Transverse colon (tissue), 3 donors: ENCODE measurements around the gene NECAB2.

Source experiments
- EP300 ChIP-seq: sonication (generic); formaldehyde crosslinking; IDR thresholded peaks from one replicate; pipeline ENCODE4 v1.6.1; 2017; ENCODE audit warnings: antibody characterized with exemption, low read depth
- POLR2A ChIP-seq: fragments of 450-650 bp; IDR thresholded peaks from one replicate; pipeline ENCODE4 v1.6.1; 2016; ENCODE audit warnings: antibody characterized with exemption, mild to moderate bottlenecking, moderate library complexity
- TF ChIP-seq, protein P1 (sequence below), 5 experiments: fragments of 200-600 bp in 3 of 5; fragments of 450-650 bp in 2 of 5; sonication (generic) in 3 of 5; IDR thresholded peaks; 1 replicate in 2 of 5; 2 replicates in 3 of 5; pipeline ENCODE4 v1.5.1; 2016 to 2017; ENCODE audit warnings: antibody characterized with exemption in 5 of 5, inconsistent platforms in 3 of 5, mild to moderate bottlenecking in 2 of 5, moderate library complexity in 1 of 5

DNA sequence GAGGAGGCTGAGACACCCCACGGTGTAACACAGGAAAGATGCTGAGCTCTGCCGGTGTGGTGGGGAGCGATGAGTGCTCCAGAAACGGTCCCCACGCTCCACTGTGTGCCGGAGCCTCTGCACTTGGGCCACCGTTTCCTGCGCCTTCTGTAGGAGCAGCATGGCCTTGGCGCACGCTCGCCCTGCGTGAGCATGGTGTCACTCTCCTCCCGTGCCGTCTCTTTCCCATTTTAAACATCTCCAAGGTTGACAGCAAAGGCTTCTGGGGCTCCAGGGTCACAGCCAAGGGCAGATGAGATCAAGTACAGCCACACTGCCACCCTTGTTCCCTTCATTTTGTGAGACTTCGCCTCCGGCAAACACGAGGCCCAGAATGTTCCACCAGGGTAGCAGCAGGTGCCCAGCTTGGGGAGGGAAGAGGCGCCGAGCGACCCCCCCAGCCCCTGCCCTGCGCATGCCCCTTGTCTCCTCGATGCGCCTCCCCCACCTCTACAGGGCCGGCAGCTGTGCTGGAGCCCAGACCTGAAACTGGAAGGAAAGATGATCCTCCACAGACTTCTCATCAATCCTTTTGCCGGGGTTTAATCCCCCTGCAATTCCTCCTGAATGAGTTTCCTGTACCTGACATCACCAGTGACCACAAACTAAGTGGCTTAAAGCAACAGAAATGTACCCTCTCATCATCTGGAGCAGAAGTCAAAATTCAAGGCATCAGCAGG is 34.9 kb upstream of the NECAB2 start:
- TF ChIP-seq EP300 (no peak), POLR2A (no peak)
- TF ChIP-seq, protein P1, sequence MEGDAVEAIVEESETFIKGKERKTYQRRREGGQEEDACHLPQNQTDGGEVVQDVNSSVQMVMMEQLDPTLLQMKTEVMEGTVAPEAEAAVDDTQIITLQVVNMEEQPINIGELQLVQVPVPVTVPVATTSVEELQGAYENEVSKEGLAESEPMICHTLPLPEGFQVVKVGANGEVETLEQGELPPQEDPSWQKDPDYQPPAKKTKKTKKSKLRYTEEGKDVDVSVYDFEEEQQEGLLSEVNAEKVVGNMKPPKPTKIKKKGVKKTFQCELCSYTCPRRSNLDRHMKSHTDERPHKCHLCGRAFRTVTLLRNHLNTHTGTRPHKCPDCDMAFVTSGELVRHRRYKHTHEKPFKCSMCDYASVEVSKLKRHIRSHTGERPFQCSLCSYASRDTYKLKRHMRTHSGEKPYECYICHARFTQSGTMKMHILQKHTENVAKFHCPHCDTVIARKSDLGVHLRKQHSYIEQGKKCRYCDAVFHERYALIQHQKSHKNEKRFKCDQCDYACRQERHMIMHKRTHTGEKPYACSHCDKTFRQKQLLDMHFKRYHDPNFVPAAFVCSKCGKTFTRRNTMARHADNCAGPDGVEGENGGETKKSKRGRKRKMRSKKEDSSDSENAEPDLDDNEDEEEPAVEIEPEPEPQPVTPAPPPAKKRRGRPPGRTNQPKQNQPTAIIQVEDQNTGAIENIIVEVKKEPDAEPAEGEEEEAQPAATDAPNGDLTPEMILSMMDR (IDR thresholded peaks at IDR 0.05): no peak
